ENCODE results near the gene AZGP1. TPM values are rescaled to one million over a fixed set of nuclear protein-coding genes. Genes with fewer than 3 reads are reported as not detected.
A peak's percentile ranks its signal among the peaks of the same experiment; 100 is the strongest.
"Not testable (repeated sequence)": the region's sequence is repeated elsewhere in the genome, so short reads cannot be mapped to it uniquely, and the experiment has no call there.

The AZGP1 gene
- total RNA-seq, 2 donors from 2014 or later: 36.2 to 91.1 TPM

DNA sequence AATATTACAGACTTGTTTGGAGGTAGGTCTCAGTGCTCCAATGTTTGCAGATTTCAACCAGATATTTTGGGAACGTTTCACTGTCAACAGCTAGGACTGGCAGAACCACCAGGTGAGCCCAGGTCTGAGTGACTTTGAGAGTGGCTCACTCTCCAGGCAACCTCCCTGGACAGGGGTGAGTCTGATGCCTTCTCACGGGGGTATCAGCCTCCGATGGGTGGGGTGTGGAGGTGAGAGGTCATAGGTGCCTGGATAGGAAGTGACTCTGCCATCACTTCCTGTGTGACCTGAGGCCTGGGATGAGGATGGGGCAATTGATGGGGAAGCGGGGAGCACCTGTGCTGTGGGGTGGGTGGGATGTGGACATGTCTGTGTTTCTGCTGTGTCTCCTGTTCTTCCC, 4.6 kb downstream of the AZGP1 start:
- intact Hi-C loops (cut with DNase I): no loop called here

DNA sequence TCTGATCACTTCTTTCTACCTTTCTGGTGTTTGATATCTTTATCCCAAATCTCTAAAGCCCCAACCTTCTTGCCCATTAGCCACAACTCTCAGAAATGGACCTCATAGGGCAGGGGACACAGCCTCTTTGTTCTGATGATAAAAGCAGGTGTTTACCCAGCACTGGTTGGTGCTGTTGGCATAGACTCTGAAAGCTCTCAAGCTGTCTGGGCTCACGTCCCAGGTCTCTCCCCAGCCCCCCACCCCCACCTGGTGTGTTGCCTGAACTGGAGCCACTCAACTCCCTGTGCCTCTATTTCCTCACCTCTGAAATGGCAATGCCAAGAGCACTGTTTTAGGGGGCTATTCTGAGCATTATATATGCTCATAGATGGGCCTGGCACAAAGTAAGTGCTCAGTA, 6.0 kb downstream of the AZGP1 start:
- DNase-seq; intact Hi-C loops (cut with DNase I): not testable (repeated sequence)
- peak in 1 of 2 donors; percentile 24 for ATAC-seq

More for the DNA sequence above, 4.6 kb downstream of the AZGP1 start:
- no peak for ATAC-seq
- no peak for DNase-seq

DNA sequence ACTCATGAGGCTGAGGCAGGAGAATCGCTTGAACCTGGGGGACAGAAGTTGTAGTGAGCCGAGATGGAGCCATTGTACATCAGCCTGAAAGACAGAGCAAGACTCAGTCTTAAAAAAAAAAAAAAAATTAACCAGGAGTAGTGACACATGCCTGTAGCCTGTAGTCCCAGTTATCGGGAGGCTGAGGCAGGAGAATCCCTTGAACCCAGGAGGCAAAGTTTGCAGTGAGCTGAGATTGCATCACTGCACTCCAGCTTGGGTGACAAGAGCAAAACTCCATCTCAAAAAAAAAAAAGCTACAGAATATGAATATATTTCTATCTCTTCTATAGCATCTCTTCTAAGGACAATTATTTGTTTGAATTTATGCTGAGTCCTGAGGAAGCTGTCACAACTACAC, 6.5 kb downstream of the AZGP1 start:
- ATAC-seq (no peak), DNase-seq (no peak)
- intact Hi-C loops (cut with DNase I): no loop called here

DNA sequence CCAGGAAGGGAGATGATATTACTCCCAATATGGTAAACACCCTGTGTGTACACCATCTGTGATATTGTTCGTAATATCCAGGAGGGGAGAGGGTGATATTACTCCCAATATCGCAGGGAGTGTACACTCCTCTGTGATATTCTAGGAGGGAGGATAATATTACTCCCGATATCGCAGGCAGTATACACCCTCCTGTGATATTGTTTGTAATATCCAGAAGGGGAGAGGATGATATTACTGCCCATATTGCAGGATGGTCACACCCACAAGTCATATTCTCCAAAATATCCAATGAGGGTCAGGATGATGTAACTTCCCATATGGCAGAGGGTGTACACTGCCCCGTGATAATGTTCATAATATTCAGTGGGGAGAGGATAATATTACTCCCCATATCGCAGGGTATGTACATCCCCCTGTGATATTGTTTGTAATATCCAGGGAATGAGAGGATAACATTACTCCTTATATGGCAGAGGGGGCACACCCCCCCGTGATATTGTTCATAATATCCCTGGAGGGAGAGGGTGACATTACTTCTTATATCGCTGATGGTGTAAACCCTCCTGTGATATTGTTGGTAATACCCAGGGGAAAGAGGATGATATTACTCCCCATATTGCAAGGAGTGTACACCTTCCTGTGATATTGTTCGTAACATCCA, 17.1 kb downstream of the AZGP1 start:
- DNase-seq: no peak
- no peak for ATAC-seq
- intact Hi-C loops (cut with DNase I): no loop called here

DNA sequence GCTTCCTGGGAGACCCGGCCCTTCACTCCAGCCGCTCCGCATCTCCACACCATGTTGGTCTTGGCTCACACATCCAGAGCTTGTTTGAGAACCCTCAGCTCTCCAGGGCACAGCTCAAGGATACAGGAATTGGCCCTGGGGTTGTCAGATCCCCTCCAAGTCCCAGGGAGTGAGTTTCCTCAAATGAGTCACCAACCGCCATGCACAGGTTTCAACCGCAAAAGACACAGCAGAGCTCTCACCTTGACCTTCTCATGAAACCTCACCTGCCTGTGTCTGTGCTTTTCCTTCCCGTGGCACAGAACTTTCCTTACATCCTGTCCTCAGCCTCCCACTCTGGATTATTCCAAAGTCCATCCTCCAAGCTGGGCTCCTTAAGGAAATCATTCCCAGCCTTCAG, 20.6 kb downstream of the AZGP1 start:
- no peak for DNase-seq
- ATAC-seq: no peak
- intact Hi-C loops (cut with DNase I): no loop called here

DNA sequence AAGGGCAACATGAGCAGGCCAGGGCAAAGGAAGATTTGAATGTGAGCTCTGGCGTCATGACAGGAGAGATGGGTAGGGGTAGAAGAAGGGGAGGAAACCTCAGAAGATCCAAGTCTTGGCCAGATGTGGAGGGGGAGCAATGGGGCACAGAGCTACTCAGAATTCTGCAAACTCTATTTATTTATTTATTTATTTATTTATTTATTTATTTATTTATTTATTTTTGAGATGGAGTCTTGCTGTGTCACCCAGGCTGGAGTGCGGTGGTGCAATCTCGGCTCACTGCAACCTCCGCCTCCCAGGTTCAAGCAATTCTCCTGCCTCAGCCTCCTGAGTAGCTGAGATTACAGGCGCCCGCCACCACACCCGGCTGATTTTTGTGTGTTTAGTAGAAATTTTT, 21.2 kb downstream of the AZGP1 start:
- ATAC-seq; DNase-seq; intact Hi-C loops (cut with DNase I): not testable (repeated sequence)

DNA sequence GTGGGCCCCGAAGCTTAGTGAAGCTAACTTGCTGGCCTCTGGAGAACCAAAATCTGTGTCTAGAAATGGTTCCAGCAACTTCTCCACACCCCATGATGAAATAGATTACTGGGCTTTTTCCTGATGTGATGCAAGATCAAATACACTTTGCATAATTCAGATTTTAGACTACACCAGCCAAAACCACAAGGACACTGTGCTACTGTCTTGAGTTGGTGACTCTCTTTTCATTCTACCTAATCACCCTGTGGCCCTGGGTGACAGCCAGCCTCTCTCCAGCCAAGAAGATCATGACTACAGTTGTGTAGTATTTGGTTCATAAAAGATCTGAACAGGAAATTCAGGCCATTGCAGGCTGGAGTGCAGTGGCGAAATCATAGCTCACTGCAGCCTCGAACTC, 22.2 kb downstream of the AZGP1 start:
- intact Hi-C loops (cut with DNase I): no loop called here
- ATAC-seq (peak; percentile 27 to 81), DNase-seq (peak; percentile 48)

DNA sequence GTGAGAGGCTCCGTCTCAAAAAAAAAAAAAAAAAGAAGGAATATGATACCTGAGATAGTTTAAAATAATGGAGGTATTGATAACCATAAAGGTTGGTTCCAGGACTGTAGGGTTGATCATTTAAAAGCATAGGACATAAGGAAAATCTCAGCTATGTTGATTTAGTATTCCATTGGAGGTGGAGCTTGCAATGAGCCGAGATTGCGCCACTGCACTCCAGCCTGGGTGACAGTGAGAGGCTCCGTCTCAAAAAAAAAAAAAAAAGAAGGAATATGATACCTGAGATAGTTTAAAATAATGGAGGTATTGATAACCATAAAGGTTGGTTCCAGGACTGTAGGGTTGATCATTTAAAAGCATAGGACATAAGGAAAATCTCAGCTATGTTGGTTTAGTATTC, 23.2 kb downstream of the AZGP1 start:
- ATAC-seq; intact Hi-C loops (cut with DNase I); DNase-seq: not testable (repeated sequence)

DNA sequence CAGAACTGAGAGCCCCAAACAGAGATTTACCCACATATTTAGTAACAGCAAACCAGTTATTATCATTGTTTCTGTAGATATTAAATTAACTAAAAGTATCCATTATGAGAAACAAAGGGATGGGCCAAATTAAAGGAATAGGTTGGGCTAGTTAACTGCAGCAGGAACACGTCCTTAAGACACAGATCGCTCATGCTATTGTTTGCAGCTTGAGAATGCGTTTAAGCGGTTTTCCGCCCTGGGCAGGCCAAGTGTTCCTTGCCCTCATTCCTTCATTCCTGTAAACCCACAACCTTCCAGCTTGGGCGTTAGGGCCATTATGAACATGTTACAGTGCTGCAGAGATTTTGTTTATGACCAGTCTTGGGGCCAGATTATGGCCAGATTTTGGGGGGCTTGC, 25.0 kb downstream of the AZGP1 start:
- intact Hi-C loops (cut with DNase I); ATAC-seq; DNase-seq: not testable (repeated sequence)

DNA sequence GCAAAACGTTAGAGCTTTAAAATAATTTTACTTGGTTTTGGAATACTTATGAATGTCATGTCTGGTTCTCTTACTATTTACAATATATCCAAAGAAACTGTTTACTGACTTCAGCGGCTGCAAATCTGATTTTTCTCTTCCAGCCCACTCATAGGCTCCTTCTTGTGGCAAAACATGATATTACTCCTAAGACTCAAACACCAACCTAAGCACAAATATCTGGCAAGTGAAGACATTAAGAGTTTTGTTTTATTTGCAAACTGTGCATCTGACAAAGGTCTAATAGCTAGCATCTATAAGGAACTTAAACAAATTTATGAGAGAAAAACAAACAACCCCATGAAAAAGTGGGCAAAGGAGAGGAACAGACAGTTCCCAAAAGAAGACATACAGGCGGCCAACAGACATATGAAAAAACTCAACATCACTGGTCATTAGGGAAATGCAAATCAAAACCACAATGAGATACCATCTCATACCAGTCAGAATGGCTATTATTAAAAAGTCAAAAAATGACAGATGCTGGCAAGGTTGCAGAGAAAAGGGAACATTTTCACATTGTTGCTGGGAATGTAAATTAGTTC, 26.1 kb downstream of the AZGP1 start:
- intact Hi-C loops (cut with DNase I): no loop called here
- ATAC-seq (no peak), DNase-seq (no peak)

DNA sequence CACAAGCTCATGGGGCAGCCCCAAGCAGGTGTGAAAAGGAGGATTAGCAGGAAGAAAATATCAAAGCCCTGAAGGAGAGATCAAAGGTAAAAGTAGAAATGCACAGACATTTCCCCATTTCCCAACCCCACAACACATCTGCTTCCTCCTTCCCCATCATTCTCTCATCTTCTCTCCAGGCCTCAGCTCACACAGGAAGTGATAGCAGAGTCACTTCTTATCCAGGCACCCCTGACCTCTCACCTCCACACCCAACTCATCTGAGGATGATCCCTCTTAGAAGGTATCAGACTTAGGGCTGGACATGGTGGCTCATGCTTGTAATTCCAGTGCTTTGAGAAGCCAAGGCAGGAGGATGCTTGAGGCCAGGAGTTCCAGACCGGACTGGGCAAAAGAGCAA, 28.2 kb downstream of the AZGP1 start:
- ATAC-seq (no peak), DNase-seq (no peak)
- intact Hi-C loops (cut with DNase I): no loop called here

DNA sequence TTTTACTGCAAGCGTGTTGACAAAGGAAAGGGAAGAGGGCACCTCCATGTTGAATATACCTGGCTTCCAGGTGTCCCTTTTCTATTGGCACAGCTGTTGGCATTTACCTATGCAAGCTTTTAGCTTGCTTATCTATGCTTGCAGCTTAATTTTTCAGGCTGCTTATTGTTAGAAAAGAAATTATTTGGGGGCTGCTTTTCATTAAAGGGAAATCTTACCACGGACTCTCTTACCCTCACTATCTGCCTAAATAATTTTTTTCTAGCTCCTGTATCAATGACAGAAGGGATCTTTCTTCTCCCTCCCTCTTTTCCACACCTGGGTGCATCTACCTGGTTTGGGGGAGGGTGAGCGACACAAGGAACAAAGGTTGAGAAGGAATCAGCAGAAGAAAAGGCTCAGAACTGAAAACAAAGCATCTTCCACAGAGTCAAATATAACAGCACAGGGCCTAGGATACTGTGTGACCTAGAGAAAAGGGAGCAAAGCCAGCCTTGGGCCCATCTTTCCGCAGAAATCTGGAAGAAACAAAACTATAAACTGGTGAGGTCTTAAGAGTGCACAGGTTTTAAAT, 31.2 kb downstream of the AZGP1 start:
- intact Hi-C loops (cut with DNase I): no loop called here
- ATAC-seq (no peak), DNase-seq (no peak)

DNA sequence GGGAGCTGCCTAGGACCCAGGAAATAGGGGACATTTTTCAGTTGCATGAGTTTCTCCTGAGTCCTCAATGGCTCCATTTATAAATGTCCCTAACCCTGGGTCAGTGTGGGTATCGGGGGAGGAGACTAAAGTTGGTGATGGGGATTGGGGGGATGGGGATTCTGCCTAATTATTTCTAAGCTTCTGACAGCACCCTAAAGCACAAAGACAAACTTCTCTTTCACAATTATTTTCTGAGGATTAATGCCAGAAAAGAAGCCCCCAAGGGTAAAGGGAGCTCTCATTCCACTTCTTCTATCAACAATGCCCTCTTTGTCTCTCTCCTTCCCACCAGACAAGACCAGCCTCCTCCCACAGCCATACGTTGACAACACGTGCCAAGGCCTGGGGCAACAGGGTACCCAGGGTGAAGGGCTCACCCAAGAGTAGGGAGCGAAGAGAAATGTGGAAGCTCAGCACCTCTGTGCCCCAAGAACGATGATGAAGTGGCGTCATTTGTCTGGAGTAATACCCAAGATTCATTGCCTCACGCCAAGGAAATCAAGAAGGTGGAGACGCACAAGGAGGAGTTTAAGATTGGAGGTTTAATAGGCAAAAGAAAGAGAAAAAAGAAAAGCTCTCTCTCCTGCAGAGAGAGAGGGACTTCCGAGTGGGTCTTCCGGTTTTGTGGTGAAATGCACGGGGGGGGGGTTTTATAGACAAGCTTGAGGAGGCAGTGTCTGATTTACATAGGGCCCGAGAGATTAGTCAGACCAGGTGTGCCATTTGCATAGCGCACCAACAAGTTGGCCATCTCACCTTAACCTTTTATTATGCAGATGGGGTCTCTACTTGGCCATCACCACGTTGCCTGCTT, 32.0 kb downstream of the AZGP1 start:
- intact Hi-C loops (cut with DNase I): no loop called here
- no peak for ATAC-seq
- no peak for DNase-seq

DNA sequence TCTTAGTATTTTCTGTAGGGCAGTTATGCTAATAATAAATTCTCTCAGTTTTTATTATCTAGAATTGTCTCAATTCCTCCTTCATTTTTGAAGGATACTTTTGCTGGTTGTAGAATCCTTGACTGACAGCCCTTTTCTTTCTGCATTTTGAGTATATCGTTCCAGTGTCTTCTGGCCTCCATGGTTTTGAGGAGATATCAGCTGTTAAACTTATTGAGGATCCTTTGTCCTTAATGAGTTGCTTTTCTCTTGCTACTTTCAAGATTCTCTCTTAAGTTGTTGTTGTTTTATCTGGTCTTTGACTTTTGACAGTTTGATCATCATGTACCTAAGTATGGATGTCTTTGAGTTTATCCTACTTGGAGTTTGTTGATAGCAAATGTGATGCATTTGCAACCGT, 37.5 kb downstream of the AZGP1 start:
- intact Hi-C loops (cut with DNase I): no loop called here
- no peak for DNase-seq
- ATAC-seq: no peak

DNA sequence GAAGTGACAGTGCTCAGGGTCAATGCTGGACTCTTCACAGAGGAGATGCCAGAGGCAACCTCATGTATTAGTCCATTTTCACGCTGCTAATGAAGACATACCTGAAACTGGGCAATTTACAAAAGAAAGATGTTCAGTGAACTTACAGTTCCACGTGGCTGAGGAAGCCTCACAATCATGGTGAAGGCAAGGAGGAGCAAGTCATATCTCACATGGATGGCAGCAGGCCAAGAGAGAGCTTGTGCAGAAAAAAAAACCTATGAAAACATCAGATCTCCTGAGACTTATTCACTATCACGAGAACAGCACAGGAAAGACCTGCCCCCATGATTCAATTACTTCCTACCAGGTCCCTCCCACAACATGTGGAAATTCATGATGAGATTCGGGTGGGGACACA, 40.8 kb downstream of the AZGP1 start:
- intact Hi-C loops (cut with DNase I); DNase-seq; ATAC-seq: not testable (repeated sequence)

DNA sequence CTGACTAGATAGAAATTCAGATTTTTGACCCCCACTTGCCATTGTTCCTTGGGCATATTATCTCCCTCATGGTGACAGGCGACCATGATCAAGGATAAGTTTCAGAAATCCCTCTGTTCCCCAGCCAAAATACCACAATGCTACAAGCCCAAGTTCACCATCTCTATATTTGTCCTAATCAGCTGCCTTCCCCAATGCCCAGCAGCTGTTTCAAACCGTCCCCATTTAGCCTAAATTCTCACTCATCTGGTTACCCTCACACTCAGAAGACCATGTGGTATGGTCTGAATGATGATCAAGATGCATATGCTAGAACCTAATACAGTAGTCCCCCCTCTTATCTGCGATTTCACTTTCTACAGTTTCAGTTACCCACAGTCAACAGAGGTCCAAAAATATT, 45.5 kb downstream of the AZGP1 start:
- DNase-seq (no peak), ATAC-seq (no peak)
- intact Hi-C loops (cut with DNase I): no loop called here

DNA sequence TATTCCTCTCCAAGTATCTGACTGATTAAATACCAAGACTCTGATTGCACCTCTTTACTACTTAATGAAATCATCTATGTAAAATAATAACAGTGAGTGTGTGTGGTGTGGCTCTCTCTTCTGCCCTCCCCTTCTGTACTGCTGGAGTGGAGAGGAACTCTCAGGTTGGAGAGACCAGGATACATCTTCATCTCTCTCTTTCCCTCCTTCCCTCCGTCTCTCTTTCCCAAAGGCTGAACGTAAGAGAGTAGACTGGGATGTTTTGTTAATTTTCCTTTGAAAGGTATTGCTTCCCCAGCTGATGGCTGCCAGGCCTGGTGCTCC, 46.1 kb downstream of the AZGP1 start:
- no peak for DNase-seq
- intact Hi-C loops (cut with DNase I): loop anchor here in 1 of 2 donors (5.0 kb wide), 1 partner anchor 63 kb away; no protein-coding TSS in a partner anchor
- ATAC-seq: peak in 1 of 2 donors; percentile 14

DNA sequence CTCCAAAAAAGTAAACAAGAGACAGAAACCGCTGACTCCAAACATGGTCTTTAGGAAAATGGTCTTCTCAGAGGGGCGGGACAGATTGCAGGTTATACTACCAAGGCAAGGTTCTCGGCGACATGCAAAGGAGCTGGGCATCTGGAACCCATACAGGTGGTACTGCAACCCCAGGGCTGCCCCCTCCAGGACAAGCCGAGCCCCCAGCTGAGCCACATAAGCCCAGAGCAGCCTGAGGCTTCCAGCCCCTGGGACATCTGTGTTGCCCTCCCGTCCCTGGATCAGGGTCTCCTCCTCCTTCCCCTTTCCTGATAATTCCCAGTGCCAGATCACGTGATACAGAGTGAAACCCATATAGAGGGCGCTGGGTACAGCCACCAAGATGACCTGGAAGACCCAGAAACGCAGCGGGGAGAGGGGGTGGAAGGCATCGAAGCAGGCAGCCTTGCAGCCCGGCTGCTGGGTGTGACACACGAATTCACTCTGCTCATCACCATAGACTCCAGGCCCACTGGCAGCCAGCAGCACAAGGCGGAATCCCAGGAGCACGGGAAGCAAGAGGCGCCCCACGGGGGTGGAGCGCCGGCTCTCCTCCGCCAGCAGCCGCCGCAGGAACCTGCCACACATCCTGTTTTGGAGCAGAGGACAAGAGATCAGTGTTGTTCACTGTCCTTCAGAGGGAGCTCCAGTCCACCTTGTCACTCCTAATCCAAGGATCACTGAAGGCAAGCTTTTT, 46.7 kb downstream of the AZGP1 start, which contains the start of gene GJC3:
Gene GJC3 (minus strand): TSS at position 627 of the 736 bp plus-strand sequence. CDS start 0 bp downstream, at position 627.
- DNase-seq (peak; percentile 74), ATAC-seq (peak; percentile 92 to 97)
- intact Hi-C loops (cut with DNase I): loop anchor here in 1 of 2 donors (5.0 kb wide), 1 partner anchor 63 kb away; no protein-coding TSS in a partner anchor

DNA sequence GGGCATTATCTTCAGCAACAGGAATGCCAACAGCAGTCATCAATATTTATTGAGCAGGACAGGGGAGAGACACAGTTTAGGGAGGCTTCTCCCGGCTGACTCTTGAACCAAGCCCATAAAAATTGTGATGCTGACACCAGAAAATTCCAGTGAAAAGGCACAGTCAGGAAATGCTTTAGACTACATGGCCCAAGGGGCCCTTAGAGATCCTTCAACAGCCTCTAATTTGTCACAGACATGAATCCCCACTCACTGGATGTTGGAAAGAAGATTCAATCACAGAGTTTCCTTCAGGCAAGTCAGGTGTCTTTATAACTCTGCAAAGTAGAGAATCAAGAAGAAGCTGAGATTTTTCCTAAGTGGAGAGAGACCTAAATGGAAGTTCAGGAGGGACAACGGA, 47.6 kb downstream of the AZGP1 start:
- intact Hi-C loops (cut with DNase I): loop anchor here in 1 of 2 donors (5.0 kb wide), 1 partner anchor 64 kb away; no protein-coding TSS in a partner anchor
- no peak for ATAC-seq
- no peak for DNase-seq

Data from left cardiac atrium (tissue), 4 donors.